GM12878 (cell line): ENCODE results near the gene LAT. TPM values are rescaled to one million over a fixed set of nuclear protein-coding genes. Genes with fewer than 3 reads are reported as not detected.

Experiments
- ATAC-seq: fragments of 200-7000 bp; cut with Tn5 transposase; 3 replicates; pipeline ENCODE4 v1.9.1; 2020; ENCODE audit warnings: mild to moderate bottlenecking, moderate library complexity
- BruUV-seq: library from RNA; stranded (reverse); fragments of 400-500 nt; replicated peaks from 2 replicates; lab custom pipeline; 2021; lab: Mats Ljungman, UMichigan
- CTCF ChIA-PET: fragments of 300-600 bp; sonication (Branson Sonifier 250); formaldehyde crosslinking; extraction: SDS; loops from one replicate; lab custom pipeline; 2021; ENCODE audit warnings: inconsistent platforms; lab: Yijun Ruan, JAX
- POLR2A ChIA-PET: fragments of 350-600 bp; formaldehyde crosslinking; extraction: SDS; loops from one replicate; lab custom pipeline; 2021; ENCODE audit warnings: inconsistent platforms; lab: Charles Lee
- RAD21 ChIA-PET: fragments of 300-600 bp; sonication (Branson Sonifier 250); formaldehyde crosslinking; loops from one replicate; lab custom pipeline; 2023; ENCODE audit warnings: antibody characterized with exemption; ENCODE audit not compliant: unreplicated experiment; lab: Charles Lee
- SMC1A ChIA-PET: fragments of 300-600 bp; sonication (Branson Sonifier 250); formaldehyde crosslinking; loops from one replicate; lab custom pipeline; 2023; ENCODE audit not compliant: unreplicated experiment, uncharacterized antibody; lab: Charles Lee
- DNase-seq: peaks from one replicate; pipeline ENCODE4 v3.0.0-alpha.2; 2011; ENCODE audit warnings: low read depth, low spot score
- FAIRE-seq: peaks from 3 replicates; lab custom pipeline; 2011; peaks lifted over from hg19 to GRCh38; lab: Jason Lieb, UNC
- H2AFZ ChIP-seq: 2 replicates; pipeline ENCODE4 v1.6.0; 2011; ENCODE audit warnings: low read depth, low read length, control low read depth; ENCODE audit not compliant: control insufficient read depth
- H3K27ac ChIP-seq: 2 replicates; pipeline ENCODE4 v1.5.1; 2011; ENCODE audit warnings: control low read depth; ENCODE audit not compliant: control insufficient read depth, insufficient read depth
- H3K27me3 ChIP-seq, 2 experiments: replicated peaks in 1 of 2; 2 replicates each; pipeline versions ENCODE4 v1.6.0 to v1.6.1; 2011; ENCODE audit warnings: low read length in 1 of 2; ENCODE audit not compliant: control insufficient read depth in 2 of 2, insufficient read depth in 2 of 2
- H3K36me3 ChIP-seq, 2 experiments: 2 replicates each; pipeline ENCODE4 v1.5.1; 2011; ENCODE audit warnings: low read length in 1 of 2; ENCODE audit not compliant: control insufficient read depth in 2 of 2, insufficient read depth in 2 of 2
- H3K4me1 ChIP-seq: 2 replicates; pipeline ENCODE4 v1.6.1; 2011; ENCODE audit warnings: mild to moderate bottlenecking, low read length, moderate library complexity, mixed read lengths; ENCODE audit not compliant: control insufficient read depth, insufficient read depth
- H3K4me2 ChIP-seq: 2 replicates; pipeline ENCODE4 v1.6.0; 2011; ENCODE audit warnings: control low read depth; ENCODE audit not compliant: control insufficient read depth, insufficient read depth
- H3K4me3 ChIP-seq: fragments of 200-600 bp; sonication (generic); 2 replicates; pipeline ENCODE4 v1.5.1; 2016
- H3K79me2 ChIP-seq: 2 replicates; pipeline ENCODE4 v1.6.0; 2011; ENCODE audit warnings: low read length; ENCODE audit not compliant: control insufficient read depth, insufficient read depth
- H3K9ac ChIP-seq: 2 replicates; pipeline ENCODE4 v1.8.0; 2011; ENCODE audit warnings: low read length, control low read depth, mixed read lengths; ENCODE audit not compliant: control insufficient read depth, insufficient read depth
- H3K9me3 ChIP-seq: replicated peaks from 3 replicates; pipeline ENCODE4 v1.5.1; 2011; ENCODE audit warnings: mild to moderate bottlenecking, low read length; ENCODE audit not compliant: control insufficient read depth, insufficient read depth
- H4K20me1 ChIP-seq: 2 replicates; pipeline ENCODE4 v1.6.0; 2011; ENCODE audit not compliant: control insufficient read depth, insufficient read depth
- BCL11A ChIP-seq: IDR thresholded peaks from 2 replicates; pipeline ENCODE4 v1.6.1; 2011; ENCODE audit warnings: low read depth, low read length
- CREM ChIP-seq: IDR thresholded peaks from 2 replicates; pipeline ENCODE4 v1.6.1; 2014; ENCODE audit warnings: antibody characterized with exemption, low read depth
- EGR1 ChIP-seq, 2 experiments: IDR thresholded peaks; 1 replicate in 1 of 2; 2 replicates in 1 of 2; pipeline ENCODE4 v1.6.1; 2011 to 2012; ENCODE audit warnings: low read depth in 2 of 2, low read length in 2 of 2, borderline replicate concordance in 1 of 2, mild to moderate bottlenecking in 1 of 2, moderate library complexity in 1 of 2
- GABPA ChIP-seq: IDR thresholded peaks from 2 replicates; pipeline ENCODE4 v1.6.1; 2014; ENCODE audit warnings: antibody characterized with exemption, low read depth, mild to moderate bottlenecking, inconsistent platforms
- POLR2AphosphoS2 ChIP-seq: IDR thresholded peaks from 2 replicates; pipeline ENCODE4 v1.6.1; 2011; ENCODE audit warnings: low read depth, mild to moderate bottlenecking, low read length, improper control_type of control experiment, moderate library complexity
- POU2F2 ChIP-seq: IDR thresholded peaks from 3 replicates; pipeline ENCODE4 v1.6.1; 2011; ENCODE audit warnings: low read depth, mild to moderate bottlenecking, low read length, borderline replicate concordance
- RB1 ChIP-seq: fragments of 450-650 bp; formaldehyde crosslinking; IDR thresholded peaks from 2 replicates; pipeline ENCODE4 v1.6.1; 2017; ENCODE audit warnings: mild to moderate bottlenecking, borderline replicate concordance
- RELA ChIP-seq: fragments of 450-650 bp; IDR thresholded peaks from 2 replicates; pipeline ENCODE4 v1.8.0; 2014; ENCODE audit warnings: borderline replicate concordance; ENCODE audit not compliant: partially characterized antibody
- SPI1 ChIP-seq: IDR thresholded peaks from 2 replicates; pipeline ENCODE4 v1.6.1; 2011; ENCODE audit warnings: low read depth, mild to moderate bottlenecking, low read length, moderate library complexity, borderline replicate concordance; ENCODE audit not compliant: insufficient read depth
- TBL1XR1 ChIP-seq: IDR thresholded peaks from 2 replicates; pipeline ENCODE4 v1.6.1; 2012; ENCODE audit warnings: low read depth, low read length, improper control_type of control experiment
- YY1 ChIP-seq: IDR thresholded peaks from 2 replicates; pipeline ENCODE4 v1.6.1; 2011; ENCODE audit warnings: low read depth, mild to moderate bottlenecking, low read length
- ZBED1 ChIP-seq: IDR thresholded peaks from 2 replicates; pipeline ENCODE4 v1.6.1; 2016; ENCODE audit warnings: borderline replicate concordance
- ZNF207 ChIP-seq: fragments of 450-650 bp; IDR thresholded peaks from 2 replicates; pipeline ENCODE4 v1.6.1; 2014; ENCODE audit warnings: antibody characterized with exemption, mild to moderate bottlenecking, borderline replicate concordance
- ZNF274 ChIP-seq: IDR thresholded peaks from one replicate; pipeline ENCODE4 v1.8.0; 2011; ENCODE audit not compliant: insufficient read length, insufficient read depth
- ZZZ3 ChIP-seq: IDR thresholded peaks from 2 replicates; pipeline ENCODE4 v1.6.1; 2011; ENCODE audit warnings: low read depth; ENCODE audit not compliant: control insufficient read depth, insufficient read length
- WGBS: methylation state at CpG from one replicate; pipeline ENCODE4 v1.1.6; 2016; ENCODE audit warnings: low lambda C conversion rate; ENCODE audit not compliant: insufficient replicate concordance, insufficient coverage; ENCODE audit errors: missing lambda C conversion rate; 5-methylcytosine and 5-hydroxymethylcytosine counted together
- in situ Hi-C: fragments of 300-500 bp; cut with MboI; formaldehyde crosslinking; loops from 9 replicates; pipeline ENCODE4 v1.14.3; 2018; ENCODE audit warnings: mixed read lengths
- intact Hi-C: fragments of 100-400 bp; cut with micrococcal nuclease; formaldehyde crosslinking; loops from one replicate; pipeline ENCODE4 v1.14.2; 2022; ENCODE audit not compliant: unreplicated experiment
- polyA plus RNA-seq, 11 experiments: library from polyadenylated mRNA; depleted of rRNA in 4 of 11; unstranded in 6 of 11; stranded (reverse) in 5 of 11; fragments of >200 nt; fragmentation: Nextera tagmentation in 4 of 11; fragmentation: Illumina TruSeq in 1 of 11; extraction: Ambion mirVana in 4 of 11; extraction: Trizol in 1 of 11; gene quantifications; 1 replicate in 1 of 11; 2 replicates in 10 of 11; pipeline versions ENCODE4 v1.2.1 to v1.2.3, GENCODE V29; 2011 to 2016; ENCODE audit warnings: inconsistent platforms in 2 of 11, missing spikeins in 2 of 11, low read depth in 1 of 11
- total RNA-seq, 4 experiments: library from RNA; depleted of rRNA in 3 of 4; stranded (reverse); fragments of >200 nt in 3 of 4; fragmentation: Illumina TruSeq in 1 of 4; extraction: Trizol in 1 of 4; gene quantifications; 2 replicates each; pipeline versions ENCODE4 v1.2.1 to v1.2.3, GENCODE V29; 2013 to 2021
- TF ChIP-seq, protein P1 (sequence below): IDR thresholded peaks from 2 replicates; pipeline ENCODE4 v1.6.1; 2011; ENCODE audit warnings: low read depth, mild to moderate bottlenecking, low read length, moderate library complexity, borderline replicate concordance; ENCODE audit errors: extremely low read depth
- TF ChIP-seq, protein P2 (sequence below): IDR thresholded peaks from 2 replicates; pipeline ENCODE4 v1.6.1; 2011; ENCODE audit warnings: mild to moderate bottlenecking, low read depth, low read length, moderate library complexity; ENCODE audit not compliant: insufficient replicate concordance
- TF ChIP-seq, protein P3 (sequence below): IDR thresholded peaks from 2 replicates; pipeline ENCODE4 v1.6.1; 2011; ENCODE audit warnings: borderline replicate concordance, low read depth, mild to moderate bottlenecking, moderate library complexity, low read length; ENCODE audit not compliant: insufficient read depth, poor library complexity, severe bottlenecking

LAT gene
- total and polyA plus RNA-seq, 10 of the 15 experiments (the other 5 are each of a cell fraction or from before 2014, with no cell fraction given) = 0.39 to 6.9 (median 2.0) TPM

DNA sequence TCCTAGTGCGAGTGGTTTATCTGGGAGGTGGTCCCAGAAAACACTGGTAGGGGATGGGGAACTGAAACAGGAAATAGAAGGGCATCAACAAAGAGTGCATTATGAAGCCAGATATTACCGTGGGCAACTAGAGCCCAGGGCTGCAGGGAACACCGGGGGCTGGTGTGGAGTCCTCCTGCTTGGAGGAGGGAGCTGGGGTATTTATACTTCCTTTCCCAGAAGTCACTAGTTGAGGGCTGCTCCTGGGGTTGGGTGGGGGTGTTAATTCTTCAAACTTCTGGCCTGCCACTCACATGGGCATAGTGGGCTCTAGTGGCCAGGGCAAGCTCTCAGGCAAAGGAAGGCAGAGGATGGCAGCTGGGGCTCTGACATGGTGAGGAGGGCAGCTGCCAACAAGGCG is 14.7 kb downstream of the LAT start:
- ATAC-seq (no peak), DNase-seq (no peak), FAIRE-seq (no peak)
- Histone ChIP-seq H3K36me3 (no peaks in the 10 kb centered on the region), H3K9me3 (no peaks in the 10 kb centered on the region), H3K4me3 (no peak overlapping the region), H3K4me1 (no peaks in the 10 kb centered on the region), H3K9ac (no peak overlapping the region), H2AFZ (no peak overlapping the region), H3K4me2 (no peak overlapping the region), H3K27me3 (no peaks in the 10 kb centered on the region), H3K79me2 (no peaks in the 10 kb centered on the region), H4K20me1 (no peaks in the 10 kb centered on the region), H3K27ac (no peak overlapping the region)
- TF ChIP-seq EGR1 (IDR thresholded peaks at IDR 0.05; ENCODE audit: borderline replicate concordance in 1 of 2, low read depth in 2 of 2, low read length in 2 of 2) = no peak
- TF ChIP-seq CREM = no peak
- TF ChIP-seq ZNF274 = no peak
- TF ChIP-seq, protein P1, sequence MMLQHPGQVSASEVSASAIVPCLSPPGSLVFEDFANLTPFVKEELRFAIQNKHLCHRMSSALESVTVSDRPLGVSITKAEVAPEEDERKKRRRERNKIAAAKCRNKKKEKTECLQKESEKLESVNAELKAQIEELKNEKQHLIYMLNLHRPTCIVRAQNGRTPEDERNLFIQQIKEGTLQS = no peak
- TF ChIP-seq, protein P2, sequence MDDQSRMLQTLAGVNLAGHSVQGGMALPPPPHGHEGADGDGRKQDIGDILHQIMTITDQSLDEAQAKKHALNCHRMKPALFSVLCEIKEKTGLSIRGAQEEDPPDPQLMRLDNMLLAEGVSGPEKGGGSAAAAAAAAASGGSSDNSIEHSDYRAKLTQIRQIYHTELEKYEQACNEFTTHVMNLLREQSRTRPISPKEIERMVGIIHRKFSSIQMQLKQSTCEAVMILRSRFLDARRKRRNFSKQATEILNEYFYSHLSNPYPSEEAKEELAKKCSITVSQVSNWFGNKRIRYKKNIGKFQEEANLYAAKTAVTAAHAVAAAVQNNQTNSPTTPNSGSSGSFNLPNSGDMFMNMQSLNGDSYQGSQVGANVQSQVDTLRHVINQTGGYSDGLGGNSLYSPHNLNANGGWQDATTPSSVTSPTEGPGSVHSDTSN = no peak
- TF ChIP-seq SPI1 = no peak
- TF ChIP-seq TBL1XR1 = no peak
- no peak for TF ChIP-seq GABPA
- no peak for TF ChIP-seq ZBED1
- no peak for TF ChIP-seq ZNF207
- TF ChIP-seq, protein P3, sequence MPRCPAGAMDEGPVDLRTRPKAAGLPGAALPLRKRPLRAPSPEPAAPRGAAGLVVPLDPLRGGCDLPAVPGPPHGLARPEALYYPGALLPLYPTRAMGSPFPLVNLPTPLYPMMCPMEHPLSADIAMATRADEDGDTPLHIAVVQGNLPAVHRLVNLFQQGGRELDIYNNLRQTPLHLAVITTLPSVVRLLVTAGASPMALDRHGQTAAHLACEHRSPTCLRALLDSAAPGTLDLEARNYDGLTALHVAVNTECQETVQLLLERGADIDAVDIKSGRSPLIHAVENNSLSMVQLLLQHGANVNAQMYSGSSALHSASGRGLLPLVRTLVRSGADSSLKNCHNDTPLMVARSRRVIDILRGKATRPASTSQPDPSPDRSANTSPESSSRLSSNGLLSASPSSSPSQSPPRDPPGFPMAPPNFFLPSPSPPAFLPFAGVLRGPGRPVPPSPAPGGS = no peak
- no peak for TF ChIP-seq RB1
- TF ChIP-seq BCL11A = no peak
- TF ChIP-seq YY1 = no peak
- TF ChIP-seq ZZZ3 = no peak
- TF ChIP-seq POLR2AphosphoS2 = no peak
- no peak for TF ChIP-seq RELA
- TF ChIP-seq POU2F2 = no peak
- intact Hi-C loops = no loop called here
- SMC1A ChIA-PET = no interaction called here
- in situ Hi-C loops = no loop called here
- POLR2A ChIA-PET = no interaction called here
- BruUV-seq = no TSS peak
- RAD21 ChIA-PET = no interaction called here
- CTCF ChIA-PET = no interaction called here
- 25% methylated on average over 4 of the region's 4 CpGs for WGBS
